Fibroblast of pulmonary artery (primary cell): ENCODE measurements around the gene PTOV1.

Experiments
- DNase-seq: peaks from one replicate; pipeline ENCODE4 v3.0.0-alpha.2; 2010; ENCODE audit warnings: low read depth
- H3K4me3 ChIP-seq: replicated peaks from 2 replicates; pipeline ENCODE4 v1.5.1; 2011; ENCODE audit warnings: low read depth, mild to moderate bottlenecking, control low read depth, low read length, moderate library complexity
- CTCF ChIP-seq: IDR thresholded peaks from 2 replicates; pipeline ENCODE4 v1.5.1; 2011; ENCODE audit warnings: mild to moderate bottlenecking, control low read depth, low read length, inconsistent platforms; ENCODE audit errors: missing control alignments

The PTOV1 gene

DNA sequence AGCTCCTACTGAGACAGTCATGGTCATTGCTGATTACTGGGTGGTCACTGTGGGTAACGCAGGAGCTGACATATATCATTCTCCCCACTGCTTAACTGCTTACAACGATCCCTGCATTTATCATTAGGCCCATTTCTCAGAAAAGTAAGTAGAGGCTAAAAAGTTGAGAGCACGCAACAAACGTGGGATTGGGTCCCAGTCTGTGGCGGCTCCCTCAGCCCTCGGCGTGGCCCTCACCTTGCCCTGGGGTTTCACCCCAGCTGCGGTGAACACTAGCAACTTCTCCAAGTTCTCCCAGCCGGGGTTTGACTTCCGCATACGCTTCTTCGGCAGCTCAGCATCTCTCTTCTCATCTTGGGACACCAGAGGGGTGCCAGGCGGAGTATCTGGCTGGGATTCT lies 13.9 kb downstream of the PTOV1 start:
- no peak overlapping the region for H3K4me3 ChIP-seq
- TF ChIP-seq CTCF, result no peak
- no peak for DNase-seq

GRCh38 chr19:49866933-49867782 lies 16.2 kb downstream of the PTOV1 start, which contains the start of gene PNKP:
TSS of gene PNKP (minus strand) at chr19:49867576. CDS start at chr19:49867204, 372 bp downstream.
- peak; percentile 94 for DNase-seq

GRCh38 chr19:49869009-49869483 lies 18.1 kb downstream of the PTOV1 start:
- no peak for TF ChIP-seq CTCF
- peak overlapping the region; percentile 48 for H3K4me3 ChIP-seq
- DNase-seq, result no peak

More at GRCh38 chr19:49866933-49867782, 16.2 kb downstream of the PTOV1 start, which contains the start of gene PNKP:
- peak within 1 kb of the TSS; percentile 84 for H3K4me3 ChIP-seq
- TF ChIP-seq CTCF, result no peak

DNA sequence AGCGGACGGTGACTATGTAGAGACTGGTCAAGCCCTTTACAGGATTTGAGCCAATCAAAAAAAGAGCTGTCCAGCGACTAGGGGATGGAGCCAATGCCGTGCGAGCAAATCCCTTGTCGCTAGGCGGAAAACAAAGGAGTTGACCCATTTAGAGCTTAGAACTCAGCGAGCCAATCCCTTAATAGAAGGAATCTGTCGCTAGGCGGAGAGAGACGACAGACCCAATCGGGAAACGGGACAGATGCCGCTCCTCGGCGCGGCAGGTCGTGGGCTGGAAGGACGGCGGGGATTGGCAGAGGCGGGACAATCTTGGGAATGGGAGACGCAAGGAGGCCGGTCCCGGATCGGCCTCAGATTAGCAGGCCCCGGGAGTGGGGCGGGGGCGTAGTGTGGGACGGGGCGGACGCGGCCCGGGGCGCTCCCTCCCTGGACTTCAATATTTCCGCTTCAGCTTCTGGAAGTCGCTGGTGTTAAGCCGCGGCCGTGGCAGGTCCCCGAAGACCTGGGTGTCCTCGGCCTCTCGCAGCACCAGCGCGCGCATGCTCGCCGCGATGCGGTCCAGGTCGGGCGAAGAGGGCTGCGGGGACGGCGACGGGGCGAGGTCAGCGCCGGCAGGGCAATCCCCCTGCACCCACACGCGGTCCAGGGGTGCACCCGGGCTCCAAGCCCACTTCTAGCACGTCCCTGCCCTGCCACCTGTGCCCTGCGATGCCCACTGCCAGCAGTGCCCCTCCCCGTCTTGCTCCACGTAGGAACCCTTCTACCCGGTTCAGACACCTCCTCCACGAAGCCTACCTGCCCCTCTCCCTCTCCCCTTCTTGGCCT lies 18.7 kb downstream of the PTOV1 start:
- peak; percentile 100 for DNase-seq
- TF ChIP-seq CTCF, result no peak
- peak overlapping the region; percentile 55 for H3K4me3 ChIP-seq

DNA sequence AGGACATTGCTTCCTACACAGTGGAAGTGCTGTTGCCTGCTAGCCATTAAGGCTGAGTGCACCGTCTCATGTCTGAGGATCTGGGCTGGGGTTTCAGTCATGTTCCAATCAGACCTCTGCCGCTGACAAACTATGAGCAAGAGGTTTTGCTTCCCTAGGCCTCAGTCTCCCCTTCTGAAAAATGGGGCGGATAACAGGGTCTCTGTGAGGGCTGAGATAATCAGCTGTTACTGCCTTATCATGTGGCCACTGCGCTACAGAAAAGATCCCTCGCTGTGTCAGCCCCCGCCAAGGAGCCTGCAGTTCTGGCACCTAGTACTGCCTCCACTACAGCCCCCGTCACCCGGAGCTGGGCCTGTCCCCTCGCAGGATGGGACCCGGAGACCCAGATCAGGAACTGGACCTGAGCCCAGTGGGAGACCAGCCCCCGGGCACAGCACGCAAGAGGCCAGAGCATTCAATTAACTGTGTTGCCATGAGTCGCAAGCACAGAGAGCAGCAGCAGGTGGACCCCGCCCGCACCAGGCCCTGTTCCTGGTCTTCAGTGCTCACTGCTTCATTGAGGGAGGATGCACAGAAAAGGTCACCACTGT lies 19.4 kb downstream of the PTOV1 start:
- DNase-seq, result no peak
- peak overlapping the region; percentile 55 for H3K4me3 ChIP-seq
- no peak for TF ChIP-seq CTCF

DNA sequence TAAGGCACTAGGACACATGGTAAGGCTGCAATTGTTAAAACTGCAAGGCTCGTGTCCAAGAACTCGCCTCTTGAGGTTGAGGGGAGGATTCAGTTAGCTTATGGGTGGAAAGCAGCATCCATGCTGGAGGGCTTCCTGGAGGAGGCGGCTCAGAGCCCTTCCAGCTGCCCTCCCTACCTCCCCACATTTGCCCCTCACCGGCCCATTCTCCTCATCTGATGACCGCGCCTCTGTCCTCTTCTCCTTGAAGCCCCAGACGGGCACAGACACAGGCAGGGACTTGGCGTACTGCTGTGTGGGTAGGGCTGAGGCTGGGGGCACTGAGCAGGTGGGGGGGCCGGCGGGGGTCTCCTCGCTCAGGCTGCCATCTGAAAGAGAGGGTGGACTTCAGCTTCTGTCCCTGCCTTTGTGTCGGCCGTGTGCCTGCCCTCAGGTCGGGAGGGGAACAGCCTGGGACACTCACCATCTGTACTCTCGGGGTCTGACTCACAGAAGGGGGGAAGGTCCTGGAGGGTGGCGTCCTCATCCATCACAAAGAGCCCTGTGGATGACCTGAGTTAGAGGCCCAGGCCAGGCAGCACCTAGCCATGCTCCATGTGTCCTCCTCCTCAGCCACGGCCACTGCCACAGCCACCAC lies 20.5 kb downstream of the PTOV1 start:
- H3K4me3 ChIP-seq, result no peak overlapping the region
- no peak for DNase-seq
- no peak for TF ChIP-seq CTCF
